ENCODE measurements around the gene TRMU.
A peak's percentile ranks its signal among the peaks of the same experiment; 100 is the strongest.

TRMU gene

GRCh38 chr22:46335201-46336118, at the start of gene TRMU:
Gene TRMU (plus strand): TSS chr22:46335714. CDS start chr22:46335765, 51 bp downstream.
- H3K4me1 Mint-ChIP-seq (ENCODE audit: low read depth), result peaks cover 16% of the 10 kb centered on the region
- no peaks in the 10 kb centered on the region for H3K9me3 Mint-ChIP-seq
- H3K27ac Mint-ChIP-seq, result peak within 1 kb of the TSS; percentile 96
- no peaks in the 10 kb centered on the region for H3K27me3 Mint-ChIP-seq (ENCODE audit: low read depth)
- peak within 1 kb of the TSS; percentile 95 for H3K4me3 Mint-ChIP-seq
- peaks cover 46% of the 10 kb centered on the region for H3K36me3 Mint-ChIP-seq (ENCODE audit: low read depth)

- peaks cover 27% of the 10 kb centered on the region for H3K36me3 Mint-ChIP-seq (ENCODE audit: low read depth)
- H3K27ac Mint-ChIP-seq, result no peak overlapping the region
- H3K27me3 Mint-ChIP-seq (ENCODE audit: low read depth), result no peaks in the 10 kb centered on the region
- H3K4me1 Mint-ChIP-seq (ENCODE audit: low read depth), result peaks cover 18% of the 10 kb centered on the region
- H3K4me3 Mint-ChIP-seq, result no peak overlapping the region
- H3K9me3 Mint-ChIP-seq, result no peaks in the 10 kb centered on the region
These were observed 49.5 kb upstream of the TRMU start for GRCh38 chr22:46286006-46286405.

- H3K4me3 Mint-ChIP-seq, result peak overlapping the region; percentile 70
- peaks cover 29% of the 10 kb centered on the region for H3K36me3 Mint-ChIP-seq (ENCODE audit: low read depth)
- H3K9me3 Mint-ChIP-seq, result peaks cover under 1% of the 10 kb centered on the region
- peak overlapping the region; percentile 81 for H3K27ac Mint-ChIP-seq
- H3K4me1 Mint-ChIP-seq (ENCODE audit: low read depth), result peaks cover 17% of the 10 kb centered on the region
- H3K27me3 Mint-ChIP-seq (ENCODE audit: low read depth), result no peaks in the 10 kb centered on the region
These were observed 48.3 kb upstream of the TRMU start for GRCh38 chr22:46286941-46287872.

- Mint-ChIP-seq H3K27ac (peak overlapping the region; percentile 81), H3K36me3 (ENCODE audit: low read depth) (peaks cover 38% of the 10 kb centered on the region), H3K4me1 (ENCODE audit: low read depth) (peaks cover 17% of the 10 kb centered on the region), H3K4me3 (peak overlapping the region; percentile 70), H3K9me3 (peaks cover 4% of the 10 kb centered on the region), H3K27me3 (ENCODE audit: low read depth) (no peaks in the 10 kb centered on the region)
These were observed 47.4 kb upstream of the TRMU start for GRCh38 chr22:46287873-46288751.

- H3K9me3 Mint-ChIP-seq, result peaks cover 4% of the 10 kb centered on the region
- peaks cover 40% of the 10 kb centered on the region for H3K36me3 Mint-ChIP-seq (ENCODE audit: low read depth)
- H3K27me3 Mint-ChIP-seq (ENCODE audit: low read depth), result no peaks in the 10 kb centered on the region
- H3K27ac Mint-ChIP-seq, result peak overlapping the region; percentile 81
- peaks cover 17% of the 10 kb centered on the region for H3K4me1 Mint-ChIP-seq (ENCODE audit: low read depth)
- H3K4me3 Mint-ChIP-seq, result no peak overlapping the region
These were observed 46.7 kb upstream of the TRMU start for GRCh38 chr22:46288846-46289243.

GRCh38 chr22:46289244-46289891, 46.1 kb upstream of the TRMU start:
- Mint-ChIP-seq H3K27me3 (ENCODE audit: low read depth) (no peaks in the 10 kb centered on the region), H3K27ac (no peak overlapping the region), H3K9me3 (peaks cover 4% of the 10 kb centered on the region), H3K4me3 (no peak overlapping the region), H3K4me1 (ENCODE audit: low read depth) (peaks cover 17% of the 10 kb centered on the region), H3K36me3 (ENCODE audit: low read depth) (peaks cover 34% of the 10 kb centered on the region)

GRCh38 chr22:46290121-46290842, 45.2 kb upstream of the TRMU start:
- peaks cover 4% of the 10 kb centered on the region for H3K9me3 Mint-ChIP-seq
- peaks cover 32% of the 10 kb centered on the region for H3K36me3 Mint-ChIP-seq (ENCODE audit: low read depth)
- H3K4me3 Mint-ChIP-seq, result no peak overlapping the region
- no peaks in the 10 kb centered on the region for H3K27me3 Mint-ChIP-seq (ENCODE audit: low read depth)
- H3K27ac Mint-ChIP-seq, result peak overlapping the region; percentile 72
- peaks cover 20% of the 10 kb centered on the region for H3K4me1 Mint-ChIP-seq (ENCODE audit: low read depth)

- no peak overlapping the region for H3K4me3 Mint-ChIP-seq
- peaks cover 26% of the 10 kb centered on the region for H3K4me1 Mint-ChIP-seq (ENCODE audit: low read depth)
- H3K27ac Mint-ChIP-seq, result no peak overlapping the region
- peaks cover 30% of the 10 kb centered on the region for H3K36me3 Mint-ChIP-seq (ENCODE audit: low read depth)
- peaks cover 4% of the 10 kb centered on the region for H3K9me3 Mint-ChIP-seq
- H3K27me3 Mint-ChIP-seq (ENCODE audit: low read depth), result no peaks in the 10 kb centered on the region
These were observed 44.4 kb upstream of the TRMU start for GRCh38 chr22:46290843-46291785.

GRCh38 chr22:46292173-46292572, 43.3 kb upstream of the TRMU start:
- peaks cover 4% of the 10 kb centered on the region for H3K9me3 Mint-ChIP-seq
- H3K27ac Mint-ChIP-seq, result no peak overlapping the region
- peaks cover 31% of the 10 kb centered on the region for H3K4me1 Mint-ChIP-seq (ENCODE audit: low read depth)
- H3K36me3 Mint-ChIP-seq (ENCODE audit: low read depth), result peaks cover 31% of the 10 kb centered on the region
- H3K4me3 Mint-ChIP-seq, result no peak overlapping the region
- H3K27me3 Mint-ChIP-seq (ENCODE audit: low read depth), result no peaks in the 10 kb centered on the region

- no peaks in the 10 kb centered on the region for H3K27me3 Mint-ChIP-seq (ENCODE audit: low read depth)
- peaks cover 29% of the 10 kb centered on the region for H3K36me3 Mint-ChIP-seq (ENCODE audit: low read depth)
- H3K9me3 Mint-ChIP-seq, result peaks cover 4% of the 10 kb centered on the region
- peaks cover 31% of the 10 kb centered on the region for H3K4me1 Mint-ChIP-seq (ENCODE audit: low read depth)
- no peak overlapping the region for H3K4me3 Mint-ChIP-seq
- H3K27ac Mint-ChIP-seq, result no peak overlapping the region
These were observed 42.8 kb upstream of the TRMU start for GRCh38 chr22:46292732-46293131.

GRCh38 chr22:46293577-46294260, 41.8 kb upstream of the TRMU start:
- no peak overlapping the region for H3K4me3 Mint-ChIP-seq
- no peaks in the 10 kb centered on the region for H3K27me3 Mint-ChIP-seq (ENCODE audit: low read depth)
- H3K27ac Mint-ChIP-seq, result no peak overlapping the region
- H3K36me3 Mint-ChIP-seq (ENCODE audit: low read depth), result peaks cover 32% of the 10 kb centered on the region
- peaks cover 26% of the 10 kb centered on the region for H3K4me1 Mint-ChIP-seq (ENCODE audit: low read depth)
- H3K9me3 Mint-ChIP-seq, result peaks cover 4% of the 10 kb centered on the region

- peaks cover 35% of the 10 kb centered on the region for H3K4me1 Mint-ChIP-seq (ENCODE audit: low read depth)
- H3K36me3 Mint-ChIP-seq (ENCODE audit: low read depth), result peaks cover 40% of the 10 kb centered on the region
- H3K27me3 Mint-ChIP-seq (ENCODE audit: low read depth), result no peaks in the 10 kb centered on the region
- peak overlapping the region; percentile 80 for H3K27ac Mint-ChIP-seq
- H3K4me3 Mint-ChIP-seq, result peak overlapping the region; percentile 88
- H3K9me3 Mint-ChIP-seq, result peaks cover 4% of the 10 kb centered on the region
These were observed 40.7 kb upstream of the TRMU start for GRCh38 chr22:46294784-46295183.
